Measurements from ENCODE around the gene PCP4L1. TPM values are rescaled to one million over a fixed set of nuclear protein-coding genes. Genes with fewer than 3 reads are reported as not detected.
A peak's percentile ranks its signal among the peaks of the same experiment; 100 is the strongest.
"Not testable (repeated sequence)": the region's sequence is repeated elsewhere in the genome, so short reads cannot be mapped to it uniquely, and the experiment has no call there.

Gene PCP4L1
- total RNA-seq, 1 donor, result not detected

GRCh38 chr1:161314201-161314981 is 55.8 kb downstream of the PCP4L1 start, which contains the start of gene SDHC:
TSS of gene SDHC (plus strand) at chr1:161314381. CDS start at chr1:161314406, 25 bp downstream.
- peaks cover 3% of the 10 kb centered on the region for H3K36me3 ChIP-seq (ENCODE audit: insufficient read depth, low read length)
- peaks cover 15% of the 10 kb centered on the region for H3K4me1 ChIP-seq (ENCODE audit: insufficient read depth, low read length)
- peak within 1 kb of the TSS; percentile 94 for H2AFZ ChIP-seq (ENCODE audit: low read length)
- no peaks in the 10 kb centered on the region for H3K27me3 ChIP-seq (ENCODE audit: insufficient read depth, low read length)
- peak within 1 kb of the TSS; percentile 91 for H3K4me3 ChIP-seq (ENCODE audit: insufficient read depth, low read length)
- no peaks in the 10 kb centered on the region for H4K20me1 ChIP-seq (ENCODE audit: insufficient read depth, low read length)
- peak; percentile 63 for TF ChIP-seq CTCF (IDR thresholded peaks at IDR 0.05; ENCODE audit: extremely low read depth, low read depth, low read length)
- H3K9me3 ChIP-seq (ENCODE audit: low read depth, low read length), result no peaks in the 10 kb centered on the region
- H3K79me2 ChIP-seq (ENCODE audit: insufficient read depth, low read length), result peaks cover 35% of the 10 kb centered on the region
- peak within 1 kb of the TSS; percentile 95 for H3K4me2 ChIP-seq (ENCODE audit: insufficient read depth, low read length)
- H3K27ac ChIP-seq (ENCODE audit: low read depth, low read length), result peak within 1 kb of the TSS; percentile 94
- DNase-seq (ENCODE audit: insufficient read length, low spot score, missing footprints), result peak; percentile 95

- H3K27ac ChIP-seq (ENCODE audit: low read depth, low read length); H3K4me2 ChIP-seq (ENCODE audit: insufficient read depth, low read length); DNase-seq (ENCODE audit: insufficient read length, low spot score, missing footprints); H2AFZ ChIP-seq (ENCODE audit: low read length); H3K36me3 ChIP-seq (ENCODE audit: insufficient read depth, low read length); H3K9me3 ChIP-seq (ENCODE audit: low read depth, low read length); H4K20me1 ChIP-seq (ENCODE audit: insufficient read depth, low read length); H3K27me3 ChIP-seq (ENCODE audit: insufficient read depth, low read length); H3K4me3 ChIP-seq (ENCODE audit: insufficient read depth, low read length): not testable (repeated sequence)
- Histone ChIP-seq H3K4me1 (ENCODE audit: insufficient read depth, low read length) (peaks cover 15% of the 10 kb centered on the region), H3K79me2 (ENCODE audit: insufficient read depth, low read length) (peaks cover 46% of the 10 kb centered on the region)
These were observed 57.5 kb downstream of the PCP4L1 start for GRCh38 chr1:161315841-161316674.

DNA sequence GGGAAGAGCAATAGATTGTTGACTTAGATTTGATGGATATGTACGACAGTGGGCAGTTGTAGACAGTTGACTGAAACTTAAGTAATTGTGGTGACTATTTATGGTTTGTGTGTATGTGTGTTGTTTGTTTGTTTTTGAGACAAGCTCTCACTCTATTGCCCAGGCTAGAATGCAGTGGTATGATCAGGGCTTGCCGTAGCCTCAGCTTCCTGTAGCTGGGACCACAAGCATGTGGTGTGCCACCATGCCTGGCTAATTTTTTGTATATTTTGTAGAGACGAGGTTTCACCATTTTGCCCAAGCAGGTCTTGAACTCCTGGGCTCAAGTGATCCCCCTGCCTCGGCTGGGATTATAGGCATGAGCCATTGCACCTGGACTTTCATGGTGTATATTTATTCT is 65.5 kb downstream of the PCP4L1 start:
- H3K4me1 ChIP-seq (ENCODE audit: insufficient read depth, low read length), result no peaks in the 10 kb centered on the region
- peaks cover 28% of the 10 kb centered on the region for H3K36me3 ChIP-seq (ENCODE audit: insufficient read depth, low read length)
- H3K79me2 ChIP-seq (ENCODE audit: insufficient read depth, low read length), result peaks cover 31% of the 10 kb centered on the region
- H3K4me3 ChIP-seq (ENCODE audit: insufficient read depth, low read length), result no peak overlapping the region
- H4K20me1 ChIP-seq (ENCODE audit: insufficient read depth, low read length), result peaks cover 4% of the 10 kb centered on the region
- TF ChIP-seq CTCF (IDR thresholded peaks at IDR 0.05; ENCODE audit: extremely low read depth, low read depth, low read length), result no peak
- no peaks in the 10 kb centered on the region for H3K27me3 ChIP-seq (ENCODE audit: insufficient read depth, low read length)
- no peak overlapping the region for H2AFZ ChIP-seq (ENCODE audit: low read length)
- no peak overlapping the region for H3K4me2 ChIP-seq (ENCODE audit: insufficient read depth, low read length)
- H3K27ac ChIP-seq (ENCODE audit: low read depth, low read length), result no peak overlapping the region
- DNase-seq (ENCODE audit: insufficient read length, low spot score, missing footprints), result no peak
- H3K9me3 ChIP-seq (ENCODE audit: low read depth, low read length), result no peaks in the 10 kb centered on the region

- Histone ChIP-seq H3K4me3 (ENCODE audit: insufficient read depth, low read length) (no peak overlapping the region), H2AFZ (ENCODE audit: low read length) (no peak overlapping the region), H3K27ac (ENCODE audit: low read depth, low read length) (no peak overlapping the region), H3K36me3 (ENCODE audit: insufficient read depth, low read length) (peaks cover 53% of the 10 kb centered on the region), H3K9me3 (ENCODE audit: low read depth, low read length) (no peaks in the 10 kb centered on the region), H3K4me2 (ENCODE audit: insufficient read depth, low read length) (no peak overlapping the region), H3K27me3 (ENCODE audit: insufficient read depth, low read length) (no peaks in the 10 kb centered on the region), H3K79me2 (ENCODE audit: insufficient read depth, low read length) (no peaks in the 10 kb centered on the region), H4K20me1 (ENCODE audit: insufficient read depth, low read length) (no peaks in the 10 kb centered on the region), H3K4me1 (ENCODE audit: insufficient read depth, low read length) (no peaks in the 10 kb centered on the region)
- TF ChIP-seq CTCF (IDR thresholded peaks at IDR 0.05; ENCODE audit: extremely low read depth, low read depth, low read length), result no peak
- DNase-seq (ENCODE audit: insufficient read length, low spot score, missing footprints), result no peak
These were observed 71.8 kb downstream of the PCP4L1 start for GRCh38 chr1:161330346-161330745.

Data from osteoblast (primary cell).